Type B pancreatic cell (in vitro differentiated cells): Measurements from ENCODE around the gene CHCHD6. TPM values are rescaled to one million over a fixed set of nuclear protein-coding genes. Genes with fewer than 3 reads are reported as not detected.

Source experiments
- DNase-seq: peaks from one replicate; pipeline ENCODE4 v3.0.0; 2021; ENCODE audit warnings: mixed read lengths; ENCODE audit not compliant: unreplicated experiment; ENCODE audit errors: extremely low spot score
- H3K27ac Mint-ChIP-seq: 2 replicates; pipeline ENCODE4 v1.8.0; 2021; ENCODE audit warnings: mild to moderate bottlenecking, mixed read lengths
- H3K27me3 Mint-ChIP-seq: 2 replicates; pipeline ENCODE4 v1.8.0; 2021; ENCODE audit warnings: mixed read lengths
- H3K36me3 Mint-ChIP-seq: 2 replicates; pipeline ENCODE4 v1.8.0; 2021; ENCODE audit warnings: mixed read lengths
- H3K4me1 Mint-ChIP-seq: one replicate; pipeline ENCODE4 v1.8.0; 2021; ENCODE audit warnings: mixed read lengths; ENCODE audit not compliant: unreplicated experiment
- H3K4me3 Mint-ChIP-seq: 2 replicates; pipeline ENCODE4 v1.8.0; 2021; ENCODE audit warnings: mild to moderate bottlenecking, mixed read lengths
- H3K9me3 Mint-ChIP-seq: 2 replicates; pipeline ENCODE4 v1.8.0; 2021; ENCODE audit warnings: mixed read lengths
- total RNA-seq: library from RNA; stranded (reverse); gene quantifications from 2 replicates; pipeline ENCODE4 v1.2.1, GENCODE V29; 2021; ENCODE audit warnings: low replicate concordance
- TF ChIP-seq, protein P1 (sequence below): fragments of 200-600 bp; sonication (generic); conservative IDR thresholded peaks from 2 replicates; pipeline ENCODE4 v1.5.0; 2021; ENCODE audit warnings: antibody characterized with exemption, mild to moderate bottlenecking

The CHCHD6 gene
- total RNA-seq, 1 donor from 2014 or later, result 17.5 TPM

GRCh38 chr3:126714921-126715320, 10.9 kb downstream of the CHCHD6 start:
- TF ChIP-seq, protein P1, sequence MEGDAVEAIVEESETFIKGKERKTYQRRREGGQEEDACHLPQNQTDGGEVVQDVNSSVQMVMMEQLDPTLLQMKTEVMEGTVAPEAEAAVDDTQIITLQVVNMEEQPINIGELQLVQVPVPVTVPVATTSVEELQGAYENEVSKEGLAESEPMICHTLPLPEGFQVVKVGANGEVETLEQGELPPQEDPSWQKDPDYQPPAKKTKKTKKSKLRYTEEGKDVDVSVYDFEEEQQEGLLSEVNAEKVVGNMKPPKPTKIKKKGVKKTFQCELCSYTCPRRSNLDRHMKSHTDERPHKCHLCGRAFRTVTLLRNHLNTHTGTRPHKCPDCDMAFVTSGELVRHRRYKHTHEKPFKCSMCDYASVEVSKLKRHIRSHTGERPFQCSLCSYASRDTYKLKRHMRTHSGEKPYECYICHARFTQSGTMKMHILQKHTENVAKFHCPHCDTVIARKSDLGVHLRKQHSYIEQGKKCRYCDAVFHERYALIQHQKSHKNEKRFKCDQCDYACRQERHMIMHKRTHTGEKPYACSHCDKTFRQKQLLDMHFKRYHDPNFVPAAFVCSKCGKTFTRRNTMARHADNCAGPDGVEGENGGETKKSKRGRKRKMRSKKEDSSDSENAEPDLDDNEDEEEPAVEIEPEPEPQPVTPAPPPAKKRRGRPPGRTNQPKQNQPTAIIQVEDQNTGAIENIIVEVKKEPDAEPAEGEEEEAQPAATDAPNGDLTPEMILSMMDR, result no peak
- no peak for DNase-seq
- no peak overlapping the region for H3K4me3 Mint-ChIP-seq
- H3K27me3 Mint-ChIP-seq, result no peaks in the 10 kb centered on the region
- no peaks in the 10 kb centered on the region for H3K9me3 Mint-ChIP-seq
- H3K27ac Mint-ChIP-seq, result no peak overlapping the region
- peaks cover 4% of the 10 kb centered on the region for H3K36me3 Mint-ChIP-seq
- peaks cover 17% of the 10 kb centered on the region for H3K4me1 Mint-ChIP-seq

GRCh38 chr3:126715432-126715831, 11.4 kb downstream of the CHCHD6 start:
- Mint-ChIP-seq H3K4me1 (peaks cover 17% of the 10 kb centered on the region), H3K4me3 (no peak overlapping the region), H3K36me3 (peaks cover 4% of the 10 kb centered on the region), H3K9me3 (no peaks in the 10 kb centered on the region), H3K27ac (no peak overlapping the region), H3K27me3 (no peaks in the 10 kb centered on the region)
- TF ChIP-seq, protein P1, result no peak
- no peak for DNase-seq

GRCh38 chr3:126716057-126716456, 12.0 kb downstream of the CHCHD6 start:
- H3K4me3 Mint-ChIP-seq, result no peak overlapping the region
- H3K9me3 Mint-ChIP-seq, result no peaks in the 10 kb centered on the region
- DNase-seq, result no peak
- peaks cover 19% of the 10 kb centered on the region for H3K4me1 Mint-ChIP-seq
- peak overlapping the region; percentile 10 for H3K27ac Mint-ChIP-seq
- no peaks in the 10 kb centered on the region for H3K27me3 Mint-ChIP-seq
- TF ChIP-seq, protein P1, result no peak
- peaks cover 4% of the 10 kb centered on the region for H3K36me3 Mint-ChIP-seq

GRCh38 chr3:126718561-126719445, 14.8 kb downstream of the CHCHD6 start:
- Mint-ChIP-seq H3K36me3 (no peaks in the 10 kb centered on the region), H3K4me1 (peaks cover 17% of the 10 kb centered on the region), H3K9me3 (no peaks in the 10 kb centered on the region), H3K4me3 (no peak overlapping the region), H3K27ac (no peak overlapping the region), H3K27me3 (no peaks in the 10 kb centered on the region)
- DNase-seq, result no peak
- TF ChIP-seq, protein P1, result no peak

DNA sequence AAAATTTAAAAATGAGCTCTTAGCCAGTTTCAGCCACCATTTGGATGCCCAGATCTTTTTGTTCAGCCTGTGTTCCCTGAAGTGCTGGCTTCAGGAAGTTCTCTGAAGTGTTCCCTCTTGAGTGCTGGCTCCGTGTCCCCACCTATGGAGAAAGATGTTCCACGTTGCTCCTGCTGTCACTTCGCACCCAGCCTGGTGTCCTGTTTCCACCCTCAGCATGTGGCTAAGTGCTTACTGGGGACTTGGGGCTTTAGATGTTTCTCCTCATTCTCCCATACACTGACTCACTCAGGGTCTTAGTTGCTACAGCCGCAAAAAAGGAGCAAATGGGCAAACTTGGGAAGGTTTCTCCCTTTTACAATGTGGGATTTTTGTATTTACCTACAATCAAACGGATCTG, 16.6 kb downstream of the CHCHD6 start:
- no peak overlapping the region for H3K27ac Mint-ChIP-seq
- H3K36me3 Mint-ChIP-seq, result peaks cover 6% of the 10 kb centered on the region
- peaks cover 13% of the 10 kb centered on the region for H3K4me1 Mint-ChIP-seq
- TF ChIP-seq, protein P1, result no peak
- no peak for DNase-seq
- no peak overlapping the region for H3K4me3 Mint-ChIP-seq
- no peaks in the 10 kb centered on the region for H3K27me3 Mint-ChIP-seq
- H3K9me3 Mint-ChIP-seq, result no peaks in the 10 kb centered on the region
